ENCODE data around the gene TMCC2.

TMCC2 gene

DNA sequence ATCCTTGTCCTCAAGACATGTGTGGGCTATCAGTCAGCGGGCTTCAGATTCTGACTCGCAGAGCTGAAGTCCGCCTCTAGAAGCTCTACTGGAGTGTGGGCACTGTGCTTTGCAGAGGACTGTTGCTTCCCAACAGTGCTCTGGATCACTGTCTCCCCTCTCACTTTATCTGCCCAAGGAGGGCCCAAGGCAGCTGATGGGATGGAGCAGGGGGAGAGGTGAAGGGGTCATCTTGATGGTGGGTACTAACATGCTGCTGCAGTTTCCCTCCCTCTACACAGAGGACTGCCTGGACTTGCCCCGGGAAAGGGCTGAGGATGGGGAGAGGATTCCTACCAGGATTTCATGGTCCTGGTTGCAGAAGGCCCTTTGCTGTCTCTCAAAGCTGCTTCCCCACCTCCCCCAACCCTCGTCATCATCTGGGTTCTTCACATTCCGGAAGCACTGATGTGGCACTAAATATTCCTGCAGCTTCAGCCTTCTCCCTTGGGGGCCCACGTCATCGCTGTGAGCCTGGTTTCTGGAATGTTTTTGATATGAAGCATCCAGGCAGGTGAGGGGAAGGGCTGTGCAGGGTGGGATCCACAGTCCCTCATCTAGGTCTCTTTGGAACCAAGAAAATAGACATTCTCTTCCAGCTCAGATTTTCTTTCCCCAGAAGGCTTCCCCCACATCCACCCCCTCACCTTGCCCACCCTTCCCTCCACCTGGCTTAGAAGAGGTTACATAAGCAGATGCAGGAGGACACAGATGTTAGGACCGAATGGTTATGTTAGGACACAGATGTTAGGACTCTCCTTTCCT, 70.6 kb downstream of the TMCC2 start:
- TF ChIP-seq POLR2AphosphoS5 (IDR thresholded peaks at IDR 0.05; ENCODE audit: low read depth) (no peak), SPI1 (IDR thresholded peaks at IDR 0.05; ENCODE audit: borderline replicate concordance, low read depth) (no peak), GABPA (IDR thresholded peaks at IDR 0.05; ENCODE audit: low read depth) (no peak)
- TF ChIP-seq, protein P1, sequence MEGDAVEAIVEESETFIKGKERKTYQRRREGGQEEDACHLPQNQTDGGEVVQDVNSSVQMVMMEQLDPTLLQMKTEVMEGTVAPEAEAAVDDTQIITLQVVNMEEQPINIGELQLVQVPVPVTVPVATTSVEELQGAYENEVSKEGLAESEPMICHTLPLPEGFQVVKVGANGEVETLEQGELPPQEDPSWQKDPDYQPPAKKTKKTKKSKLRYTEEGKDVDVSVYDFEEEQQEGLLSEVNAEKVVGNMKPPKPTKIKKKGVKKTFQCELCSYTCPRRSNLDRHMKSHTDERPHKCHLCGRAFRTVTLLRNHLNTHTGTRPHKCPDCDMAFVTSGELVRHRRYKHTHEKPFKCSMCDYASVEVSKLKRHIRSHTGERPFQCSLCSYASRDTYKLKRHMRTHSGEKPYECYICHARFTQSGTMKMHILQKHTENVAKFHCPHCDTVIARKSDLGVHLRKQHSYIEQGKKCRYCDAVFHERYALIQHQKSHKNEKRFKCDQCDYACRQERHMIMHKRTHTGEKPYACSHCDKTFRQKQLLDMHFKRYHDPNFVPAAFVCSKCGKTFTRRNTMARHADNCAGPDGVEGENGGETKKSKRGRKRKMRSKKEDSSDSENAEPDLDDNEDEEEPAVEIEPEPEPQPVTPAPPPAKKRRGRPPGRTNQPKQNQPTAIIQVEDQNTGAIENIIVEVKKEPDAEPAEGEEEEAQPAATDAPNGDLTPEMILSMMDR (IDR thresholded peaks at IDR 0.05; ENCODE audit: insufficient read depth, low read length): no peak
- TF ChIP-seq, protein P2, sequence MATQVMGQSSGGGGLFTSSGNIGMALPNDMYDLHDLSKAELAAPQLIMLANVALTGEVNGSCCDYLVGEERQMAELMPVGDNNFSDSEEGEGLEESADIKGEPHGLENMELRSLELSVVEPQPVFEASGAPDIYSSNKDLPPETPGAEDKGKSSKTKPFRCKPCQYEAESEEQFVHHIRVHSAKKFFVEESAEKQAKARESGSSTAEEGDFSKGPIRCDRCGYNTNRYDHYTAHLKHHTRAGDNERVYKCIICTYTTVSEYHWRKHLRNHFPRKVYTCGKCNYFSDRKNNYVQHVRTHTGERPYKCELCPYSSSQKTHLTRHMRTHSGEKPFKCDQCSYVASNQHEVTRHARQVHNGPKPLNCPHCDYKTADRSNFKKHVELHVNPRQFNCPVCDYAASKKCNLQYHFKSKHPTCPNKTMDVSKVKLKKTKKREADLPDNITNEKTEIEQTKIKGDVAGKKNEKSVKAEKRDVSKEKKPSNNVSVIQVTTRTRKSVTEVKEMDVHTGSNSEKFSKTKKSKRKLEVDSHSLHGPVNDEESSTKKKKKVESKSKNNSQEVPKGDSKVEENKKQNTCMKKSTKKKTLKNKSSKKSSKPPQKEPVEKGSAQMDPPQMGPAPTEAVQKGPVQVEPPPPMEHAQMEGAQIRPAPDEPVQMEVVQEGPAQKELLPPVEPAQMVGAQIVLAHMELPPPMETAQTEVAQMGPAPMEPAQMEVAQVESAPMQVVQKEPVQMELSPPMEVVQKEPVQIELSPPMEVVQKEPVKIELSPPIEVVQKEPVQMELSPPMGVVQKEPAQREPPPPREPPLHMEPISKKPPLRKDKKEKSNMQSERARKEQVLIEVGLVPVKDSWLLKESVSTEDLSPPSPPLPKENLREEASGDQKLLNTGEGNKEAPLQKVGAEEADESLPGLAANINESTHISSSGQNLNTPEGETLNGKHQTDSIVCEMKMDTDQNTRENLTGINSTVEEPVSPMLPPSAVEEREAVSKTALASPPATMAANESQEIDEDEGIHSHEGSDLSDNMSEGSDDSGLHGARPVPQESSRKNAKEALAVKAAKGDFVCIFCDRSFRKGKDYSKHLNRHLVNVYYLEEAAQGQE (IDR thresholded peaks at IDR 0.05; ENCODE audit: insufficient replicate concordance, low read depth): no peak
- DNase-seq (ENCODE audit: low read depth in 1 of 2, low spot score in 1 of 2): no peak
- no peak overlapping the region for H3K27ac ChIP-seq (replicated peaks)
- peaks cover 3% of the 10 kb centered on the region for H3K27me3 ChIP-seq (ENCODE audit: insufficient read depth, poor library complexity, severe bottlenecking)
- H3K4me3 ChIP-seq (replicated peaks; ENCODE audit: insufficient read depth, low read length): no peak overlapping the region

DNA sequence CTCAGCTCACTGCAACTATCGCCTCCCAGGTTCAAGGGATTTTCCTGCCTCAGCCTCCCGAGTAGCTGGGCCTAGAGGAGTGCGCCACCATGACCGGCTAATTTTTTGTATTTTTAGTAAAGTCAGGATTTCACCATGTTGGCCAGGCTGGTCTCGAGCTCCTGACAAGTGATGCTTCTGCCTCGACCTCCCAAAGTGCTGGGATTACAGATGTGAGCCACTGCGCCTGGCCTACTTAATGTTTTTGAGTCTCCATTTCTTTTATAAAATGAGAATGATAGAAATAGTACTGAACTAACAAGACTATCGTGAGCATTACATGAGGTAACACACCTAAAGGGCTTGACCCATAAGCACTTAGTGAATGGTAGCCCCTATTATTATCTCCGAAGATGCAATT, 72.4 kb downstream of the TMCC2 start:
- DNase-seq (ENCODE audit: low read depth in 1 of 2, low spot score in 1 of 2): no peak
- no peak for TF ChIP-seq SPI1 (IDR thresholded peaks at IDR 0.05; ENCODE audit: borderline replicate concordance, low read depth)
- TF ChIP-seq, protein P1 (IDR thresholded peaks at IDR 0.05; ENCODE audit: insufficient read depth, low read length): no peak
- no peak for TF ChIP-seq POLR2AphosphoS5 (IDR thresholded peaks at IDR 0.05; ENCODE audit: low read depth)
- TF ChIP-seq GABPA (IDR thresholded peaks at IDR 0.05; ENCODE audit: low read depth): no peak
- TF ChIP-seq, protein P2 (IDR thresholded peaks at IDR 0.05; ENCODE audit: insufficient replicate concordance, low read depth): no peak
- Histone ChIP-seq H3K27me3 (ENCODE audit: insufficient read depth, poor library complexity, severe bottlenecking) (no peaks in the 10 kb centered on the region), H3K4me3 (replicated peaks; ENCODE audit: insufficient read depth, low read length) (no peak overlapping the region), H3K27ac (replicated peaks) (no peak overlapping the region)

DNA sequence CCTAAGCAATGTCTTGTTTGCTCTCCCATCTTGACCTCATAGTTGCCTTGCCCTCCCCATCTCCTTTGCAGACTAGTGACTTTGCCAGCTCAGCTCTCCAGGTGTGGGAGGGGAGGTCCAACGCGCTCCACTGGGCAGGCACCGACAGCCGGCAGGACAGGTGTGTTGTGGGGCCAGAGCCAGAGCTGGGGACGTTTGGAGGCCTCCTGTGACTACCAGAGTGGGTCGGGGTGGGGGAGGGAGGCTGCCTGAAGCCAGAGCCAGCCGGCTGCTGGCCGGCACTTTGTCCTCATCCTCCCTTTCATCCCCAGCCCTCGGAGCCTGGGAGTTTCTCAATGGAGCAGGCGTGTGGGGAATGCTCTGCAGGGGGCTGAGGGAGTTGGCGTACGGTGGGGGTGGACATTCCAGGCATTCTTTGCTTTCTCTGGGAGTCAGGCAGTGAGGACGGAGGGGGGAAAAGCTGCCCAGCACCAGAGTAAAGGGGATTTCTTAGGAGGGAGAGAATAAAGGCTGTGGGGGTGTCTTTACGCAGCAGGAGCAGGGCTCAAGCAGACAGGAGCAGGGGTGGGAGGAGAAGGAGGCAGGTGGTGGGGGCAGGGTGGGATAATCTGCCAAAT, 73.6 kb downstream of the TMCC2 start:
- H3K27me3 ChIP-seq (ENCODE audit: insufficient read depth, poor library complexity, severe bottlenecking): no peaks in the 10 kb centered on the region
- no peak overlapping the region for H3K4me3 ChIP-seq (replicated peaks; ENCODE audit: insufficient read depth, low read length)
- no peak for TF ChIP-seq SPI1 (IDR thresholded peaks at IDR 0.05; ENCODE audit: borderline replicate concordance, low read depth)
- no peak for TF ChIP-seq GABPA (IDR thresholded peaks at IDR 0.05; ENCODE audit: low read depth)
- TF ChIP-seq, protein P1 (IDR thresholded peaks at IDR 0.05; ENCODE audit: insufficient read depth, low read length): no peak
- TF ChIP-seq, protein P2 (IDR thresholded peaks at IDR 0.05; ENCODE audit: insufficient replicate concordance, low read depth): no peak
- TF ChIP-seq POLR2AphosphoS5 (IDR thresholded peaks at IDR 0.05; ENCODE audit: low read depth): no peak
- no peak for DNase-seq (ENCODE audit: low read depth in 1 of 2, low spot score in 1 of 2)
- H3K27ac ChIP-seq (replicated peaks): no peak overlapping the region

Measured in HL-60 (cell line).